Adrenal gland (tissue), 12 donors: ENCODE data around the gene CD247. TPM values are rescaled to one million over a fixed set of nuclear protein-coding genes. Genes with fewer than 3 reads are reported as not detected.

Source experiments
- DNase-seq, 7 donors: peaks; one replicate each; pipeline ENCODE4 v3.0.0-alpha.2; 2019 to 2020
- H3K27ac ChIP-seq, 5 donors: fragments of 200-600 bp; sonication (generic) in 4 of 5; 1 replicate in 3 of 5; 2 replicates in 2 of 5; pipeline versions ENCODE4 v1.5.1 to v1.8.0; 2016 to 2020; ENCODE audit warnings: mild to moderate bottlenecking in 1 of 5
- H3K27me3 ChIP-seq: fragments of 200-600 bp; 2 replicates; pipeline ENCODE4 v1.8.0; 2021
- H3K36me3 ChIP-seq, 2 donors: fragments of 200-600 bp; replicated peaks in 1 of 2; 1 replicate in 1 of 2; 2 replicates in 1 of 2; pipeline versions ENCODE4 v1.5.1 to v1.8.0; 2018 to 2022
- H3K4me1 ChIP-seq, 2 donors: fragments of 200-600 bp; replicated peaks in 1 of 2; 1 replicate in 1 of 2; 2 replicates in 1 of 2; pipeline versions ENCODE4 v1.5.1 to v1.8.0; 2018 to 2021
- H3K4me3 ChIP-seq, 4 donors: fragments of 200-600 bp; sonication (generic) in 3 of 4; one replicate each; pipeline ENCODE4 v1.5.1; 2016 to 2018
- H3K9me3 ChIP-seq, 3 donors: fragments of 200-600 bp; sonication (generic) in 1 of 3; replicated peaks in 1 of 3; 1 replicate in 2 of 3; 2 replicates in 1 of 3; pipeline versions ENCODE4 v1.5.1 to v1.8.0; 2016 to 2021
- CTCF ChIP-seq, 6 experiments: fragments of 450-650 bp in 4 of 6; fragments of 200-600 bp in 2 of 6; sonication (generic) in 1 of 6; IDR thresholded peaks; 1 replicate in 5 of 6; 2 replicates in 1 of 6; pipeline versions ENCODE4 v1.5.1 to v1.8.0; 2016 to 2021; ENCODE audit warnings: antibody characterized with exemption in 6 of 6, mild to moderate bottlenecking in 2 of 6, moderate library complexity in 1 of 6
- POLR2A ChIP-seq, 2 donors: fragments of 450-650 bp; IDR thresholded peaks; one replicate each; pipeline ENCODE4 v1.6.1; 2017; ENCODE audit warnings: antibody characterized with exemption in 2 of 2, mild to moderate bottlenecking in 2 of 2, moderate library complexity in 1 of 2
- WGBS, 4 donors: extraction: QIAGEN DNeasy Blood & Tissue Kit in 2 of 4; methylation state at CpG; one replicate each; pipeline versions ENCODE4 v1.1.5 to v1.1.7; 2013 to 2017; 5-methylcytosine and 5-hydroxymethylcytosine counted together
- intact Hi-C, 2 donors: fragments of 100-400 bp; cut with DNase I; formaldehyde crosslinking; loops; one replicate each; pipeline versions ENCODE4 v1.14.1 to v1.15.0; 2022 to 2023
- polyA plus RNA-seq, 3 donors: library from polyadenylated mRNA; stranded (reverse); fragments of 200-250 nt in 2 of 3; fragments of 350-450 nt in 1 of 3; fragmentation: Illumina TruSeq in 1 of 3; extraction: RNeasy Lipid Tissue Mini Kit (QIAGEN cat#74804) in 1 of 3; gene quantifications; one replicate each; pipeline ENCODE4 v1.2.3, GENCODE V29; 2013 to 2014
- total RNA-seq, 9 donors: library from RNA; depleted of rRNA in 4 of 9; stranded (reverse); fragments of >200 nt in 4 of 9; fragments of 120-200 nt in 1 of 9; fragmentation: NEBNext Ultra II Directional in 1 of 9; extraction: Animal tissue kit (Norgen Biotek cat#: 25700) in 1 of 9; gene quantifications; one replicate each; pipeline versions ENCODE4 v1.1.0 to v1.2.4, GENCODE V29; 2013 to 2023
- donor health status: healthy with polysubstance abuse.
- donor health status: Bipolar disorder and iron deficiency.
- donor health status: DM: yes; HTN: yes; CAD: no.
- donor health status: DM: no; HTN: no; CAD: no.
- donor health status: DM: no; HTN: no; CAD: no.
- donor health status: DM: yes; HTN: yes; CAD: no.

Gene CD247
- total and polyA plus RNA-seq, 12 donors: 0.26 to 2.3 (median 1.2) TPM; not detected in 1

- intact Hi-C loops: no loop called here
These were observed 4.0 kb downstream of the CD247 start for GRCh38 chr1:167514288-167514687.

GRCh38 chr1:167512046-167512654 is 6.2 kb downstream of the CD247 start:
- H3K4me1 ChIP-seq: no peaks in the 10 kb centered on the region
- TF ChIP-seq POLR2A (IDR thresholded peaks at IDR 0.05): no peak
- TF ChIP-seq CTCF (IDR thresholded peaks at IDR 0.05): no peak
- DNase-seq: no peak
- H3K4me3 ChIP-seq: no peak overlapping the region
- intact Hi-C loops: no loop called here
- no peaks in the 10 kb centered on the region for H3K36me3 ChIP-seq
- H3K27ac ChIP-seq: no peak overlapping the region
- H3K9me3 ChIP-seq: no peaks in the 10 kb centered on the region
- H3K27me3 ChIP-seq: no peaks in the 10 kb centered on the region
- 30 to 38% (median 32%) methylated on average over 7 of the region's 7 CpGs for WGBS, 4 donors

More at GRCh38 chr1:167514288-167514687, 4.0 kb downstream of the CD247 start:
- H3K4me1 ChIP-seq: no peaks in the 10 kb centered on the region
- 91 to 94% (median 93%) methylated on average over 9 of the region's 9 CpGs for WGBS, 4 donors
- no peaks in the 10 kb centered on the region for H3K9me3 ChIP-seq
- DNase-seq: no peak
- TF ChIP-seq CTCF (IDR thresholded peaks at IDR 0.05) (no peak), POLR2A (IDR thresholded peaks at IDR 0.05) (no peak)
- H3K36me3 ChIP-seq: no peaks in the 10 kb centered on the region
- no peak overlapping the region for H3K4me3 ChIP-seq
- no peaks in the 10 kb centered on the region for H3K27me3 ChIP-seq
- no peak overlapping the region for H3K27ac ChIP-seq

GRCh38 chr1:167511374-167511986 is 6.8 kb downstream of the CD247 start:
- Histone ChIP-seq H3K36me3 (no peaks in the 10 kb centered on the region), H3K9me3 (no peaks in the 10 kb centered on the region), H3K4me1 (no peaks in the 10 kb centered on the region), H3K27ac (no peak overlapping the region), H3K27me3 (no peaks in the 10 kb centered on the region), H3K4me3 (no peak overlapping the region)
- no peak for DNase-seq
- TF ChIP-seq POLR2A (IDR thresholded peaks at IDR 0.05): no peak
- TF ChIP-seq CTCF (IDR thresholded peaks at IDR 0.05): no peak
- WGBS, 4 donors: 86 to 91% (median 87%) methylated on average over 11 of the region's 11 CpGs
- intact Hi-C loops: no loop called here

- no peaks in the 10 kb centered on the region for H3K9me3 ChIP-seq
- no peak for TF ChIP-seq CTCF (IDR thresholded peaks at IDR 0.05)
- TF ChIP-seq POLR2A (IDR thresholded peaks at IDR 0.05): no peak
- intact Hi-C loops: no loop called here
- H3K4me3 ChIP-seq: no peak overlapping the region
- no peaks in the 10 kb centered on the region for H3K36me3 ChIP-seq
- no peaks in the 10 kb centered on the region for H3K4me1 ChIP-seq
- DNase-seq: no peak
- no peak overlapping the region for H3K27ac ChIP-seq
- 88 to 92% (median 91%) methylated on average over 4 of the region's 4 CpGs for WGBS, 4 donors
- no peaks in the 10 kb centered on the region for H3K27me3 ChIP-seq
These were observed 7.4 kb downstream of the CD247 start for GRCh38 chr1:167510881-167511280.
